Renal cortex interstitium (tissue), 11 donors: ENCODE measurements around the gene TOR1AIP2. TPM values are rescaled to one million over a fixed set of nuclear protein-coding genes. Genes with fewer than 3 reads are reported as not detected.
"Not testable (repeated sequence)": the region's sequence is repeated elsewhere in the genome, so short reads cannot be mapped to it uniquely, and the experiment has no call there.

Source experiments
- DNase-seq, 11 donors: peaks; one replicate each; pipeline ENCODE4 v3.0.0-alpha.2; 2013; ENCODE audit warnings: low read depth in 9 of 11, low spot score in 4 of 11; ENCODE audit errors: extremely low read depth in 1 of 11
- polyA plus RNA-seq, 3 donors: library from polyadenylated mRNA; unstranded; fragments of 120-200 nt; gene quantifications; one replicate each; pipeline ENCODE4 v1.2.1, GENCODE V29; 2013; ENCODE audit not compliant: insufficient read length in 3 of 3

The TOR1AIP2 gene
- polyA plus RNA-seq, 3 donors: 30.5 to 41.3 (median 37.7) TPM

DNA sequence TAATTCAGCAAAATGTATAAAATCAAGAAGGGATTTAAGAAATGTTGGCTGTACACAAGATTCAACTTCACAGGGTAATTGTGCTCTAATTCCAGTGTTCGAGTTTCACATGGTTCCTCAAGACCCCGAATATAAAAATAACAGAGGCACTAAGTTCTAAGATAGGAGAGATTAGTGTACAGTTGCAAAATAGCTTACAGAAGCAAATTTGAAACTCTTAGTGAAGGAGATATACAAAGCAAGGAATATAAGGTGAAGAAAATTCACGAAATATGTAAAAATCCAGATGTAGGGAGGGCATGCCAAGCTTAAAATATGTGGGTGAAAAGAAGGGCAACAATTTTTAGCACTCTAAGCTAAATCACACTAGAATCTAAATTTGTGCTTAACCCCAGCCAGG, 29.4 kb downstream of the TOR1AIP2 start:
- no peak for DNase-seq

GRCh38 chr1:179840107-179840506, 37.5 kb downstream of the TOR1AIP2 start:
- DNase-seq: no peak

DNA sequence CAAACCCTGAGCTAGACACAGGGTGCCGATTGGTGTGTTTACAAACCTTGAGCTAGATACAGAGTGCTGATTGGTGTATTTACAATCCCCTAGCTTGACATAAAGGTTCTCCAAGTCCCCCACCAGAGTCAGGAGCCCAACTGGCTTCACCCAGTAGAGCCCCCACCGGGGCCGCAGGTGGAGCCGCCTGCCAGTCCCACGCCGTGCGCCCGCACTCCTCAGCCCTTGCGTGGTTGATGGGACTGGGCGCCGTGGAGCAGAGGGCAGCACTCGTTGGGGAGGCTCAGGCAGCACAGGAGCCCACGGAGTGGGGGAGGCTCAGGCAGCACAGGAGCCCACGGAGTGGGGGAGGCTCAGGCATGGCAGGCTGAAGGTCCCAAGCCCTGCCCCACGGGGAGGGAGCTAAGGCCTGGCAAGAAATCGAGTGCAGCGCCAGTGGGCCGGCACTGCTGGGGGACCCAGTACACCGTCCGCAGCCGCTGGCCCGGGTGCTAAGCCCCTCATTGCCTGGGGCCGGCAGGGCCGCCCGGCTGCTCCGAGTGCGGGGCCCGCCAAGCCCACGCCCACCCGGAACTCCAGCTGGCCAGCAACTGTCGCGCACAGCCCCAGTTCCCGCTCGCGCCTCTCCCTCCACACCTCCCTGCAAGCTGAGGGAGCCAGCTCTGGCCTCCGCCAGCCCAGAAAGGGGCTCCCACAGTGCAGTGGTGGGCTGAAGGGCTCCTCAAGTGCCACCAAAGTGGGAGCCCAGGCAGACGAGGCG, 40.7 kb downstream of the TOR1AIP2 start:
- not testable (repeated sequence) for DNase-seq

DNA sequence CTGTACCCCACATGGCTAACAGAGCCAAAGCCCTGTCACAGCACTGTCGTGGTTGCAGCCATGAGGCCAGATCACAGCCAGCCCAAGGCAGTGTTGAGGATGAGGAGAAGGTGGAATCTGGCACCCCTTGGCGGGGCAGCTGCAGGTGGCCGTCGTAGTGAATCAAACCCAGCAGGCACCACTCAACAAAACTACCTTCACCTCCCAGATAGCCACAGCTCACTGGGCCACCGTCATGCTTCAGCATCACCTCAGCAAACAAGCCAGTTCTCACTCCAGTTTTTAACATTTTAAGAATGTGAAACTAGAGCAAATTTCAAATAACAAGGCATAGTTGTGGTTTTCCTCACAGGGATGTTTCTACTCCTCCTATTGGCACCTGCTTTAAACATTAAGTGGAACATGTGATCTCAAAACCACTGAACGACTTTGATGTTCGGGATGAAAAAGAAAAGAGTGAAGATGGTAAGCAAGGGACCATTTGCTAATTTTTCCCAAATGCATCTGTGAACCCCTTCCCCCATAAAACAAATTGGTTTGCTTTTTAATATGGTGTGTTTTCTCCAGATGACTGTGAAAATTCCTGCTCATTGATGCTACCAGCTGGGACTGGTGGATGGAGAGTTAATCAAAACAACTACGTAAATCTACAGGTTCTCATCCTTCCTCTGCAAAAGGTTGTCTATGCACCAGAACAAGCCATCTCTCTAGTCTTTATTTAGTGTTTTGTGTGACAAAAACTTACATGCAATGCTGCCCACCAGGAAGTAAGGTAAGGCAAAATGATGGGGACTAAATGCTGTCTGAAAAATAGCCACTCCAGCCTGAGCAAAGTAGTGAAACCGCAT, 45.5 kb downstream of the TOR1AIP2 start:
- no peak for DNase-seq

DNA sequence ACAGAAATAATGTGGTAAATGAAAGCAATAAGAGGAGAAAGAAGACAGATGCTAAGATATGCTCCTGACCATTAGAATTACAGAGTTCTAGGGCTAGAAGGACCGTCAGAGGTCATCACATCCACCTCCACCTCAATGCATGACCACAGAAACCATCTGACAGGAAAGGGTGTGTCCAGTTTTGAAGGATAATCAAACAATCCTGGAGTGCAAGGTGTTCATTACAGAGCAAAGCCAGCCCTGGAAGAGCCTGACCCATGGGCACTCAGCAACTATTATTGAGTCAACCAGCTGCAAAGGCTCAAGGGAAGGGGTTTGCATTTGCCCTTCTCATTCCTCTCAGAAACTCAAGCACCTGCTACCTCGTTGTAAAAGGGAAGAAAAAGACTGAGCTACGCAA, 46.4 kb downstream of the TOR1AIP2 start:
- no peak for DNase-seq

DNA sequence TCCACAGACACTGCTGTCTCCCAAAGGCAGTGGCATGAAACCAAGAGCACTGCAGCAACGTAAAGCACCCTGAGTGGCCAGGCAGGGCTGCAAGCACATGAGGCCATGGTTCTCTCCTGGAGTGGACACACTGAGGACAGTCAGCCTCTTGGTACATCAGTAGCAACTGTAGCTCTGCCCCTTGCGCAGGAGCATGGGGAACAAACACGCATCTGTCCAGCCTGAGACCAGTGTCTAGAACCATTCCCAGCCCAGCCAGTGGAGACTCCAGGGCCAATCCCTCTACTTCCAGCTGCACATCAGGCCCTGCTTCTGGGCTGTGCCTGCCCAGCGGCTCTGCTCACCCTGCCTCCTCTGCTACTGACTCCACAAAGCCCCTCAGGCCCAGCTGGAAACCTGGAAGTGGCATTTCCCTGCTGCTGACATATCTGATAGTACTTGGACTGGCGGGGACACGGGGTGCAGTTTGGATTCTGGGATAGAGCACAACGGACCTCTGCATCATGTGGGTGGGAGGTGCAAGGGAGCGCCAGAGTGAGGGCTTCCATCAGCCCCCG, 49.0 kb downstream of the TOR1AIP2 start:
- DNase-seq: no peak

GRCh38 chr1:179826626-179827280, 50.9 kb downstream of the TOR1AIP2 start:
- DNase-seq: no peak

DNA sequence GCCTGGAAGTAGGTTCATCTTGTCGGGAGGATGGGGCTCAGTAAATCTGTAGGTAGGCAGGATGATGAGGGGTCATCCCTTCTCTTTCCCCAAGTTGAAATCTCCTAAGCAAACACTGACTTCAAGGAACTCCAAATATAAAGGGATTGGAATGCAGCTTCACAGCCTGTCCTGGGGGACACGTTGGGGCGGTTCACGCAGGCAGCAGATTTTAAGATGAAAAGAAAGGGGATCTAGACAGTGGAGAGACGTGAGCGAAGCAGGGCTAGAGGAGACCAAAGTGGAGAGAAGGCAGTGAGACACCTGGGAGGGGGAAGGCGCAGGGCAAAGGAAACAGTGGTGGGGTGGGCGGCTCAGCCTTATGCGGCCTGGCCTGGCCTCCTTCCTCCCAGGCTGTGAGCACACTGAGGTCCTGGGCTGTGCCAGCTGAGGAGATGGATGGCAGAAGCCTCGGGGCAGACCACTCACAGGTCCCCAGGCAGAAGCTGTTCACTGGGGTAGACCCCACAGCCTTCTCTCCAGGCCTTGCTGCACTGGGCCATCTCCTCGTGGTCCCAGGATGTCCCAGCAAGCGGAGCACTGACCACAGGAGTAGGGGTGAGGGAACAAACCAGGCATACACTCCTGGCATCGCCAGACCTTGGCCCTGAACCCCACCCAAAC, 51.7 kb downstream of the TOR1AIP2 start:
- no peak for DNase-seq

DNA sequence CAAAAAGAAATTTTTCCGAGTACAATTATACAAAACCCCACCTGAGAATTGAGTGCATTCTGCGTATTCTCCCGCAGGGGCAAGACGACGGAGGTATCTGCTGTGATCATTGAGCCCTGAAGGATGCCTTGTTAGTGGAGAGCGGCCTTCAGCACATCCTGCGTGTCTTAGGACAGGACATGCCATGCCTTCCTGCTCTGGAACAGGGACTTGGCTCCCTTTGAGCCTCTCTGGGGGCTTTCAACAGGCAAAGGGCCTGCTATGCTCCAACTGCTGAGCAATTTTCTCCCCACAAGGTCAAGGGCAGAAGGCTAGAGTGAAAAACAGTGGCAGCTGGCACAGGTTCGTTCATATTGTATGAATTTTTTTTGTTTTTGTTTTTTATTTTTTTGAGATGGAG, 52.4 kb downstream of the TOR1AIP2 start:
- no peak for DNase-seq

DNA sequence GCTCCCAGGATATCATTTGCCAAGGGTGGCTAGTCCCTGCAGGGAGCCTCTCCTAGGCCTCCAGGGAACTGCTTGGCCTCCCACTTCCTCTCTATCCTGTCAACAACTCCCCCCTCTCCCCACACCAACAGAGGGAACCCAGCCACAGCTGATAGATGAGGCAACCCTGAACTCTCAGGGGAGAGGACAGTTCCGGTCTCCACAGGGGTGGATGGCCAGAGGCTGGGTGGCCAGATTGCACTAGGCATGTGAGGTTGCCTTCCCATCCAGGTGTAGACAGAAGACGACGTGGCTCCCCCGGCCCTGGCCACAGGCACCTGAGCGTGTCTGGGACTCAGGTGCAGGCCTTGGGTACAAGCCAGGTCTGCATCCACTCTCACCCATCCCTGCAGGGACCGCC, 53.3 kb downstream of the TOR1AIP2 start:
- DNase-seq: no peak

DNA sequence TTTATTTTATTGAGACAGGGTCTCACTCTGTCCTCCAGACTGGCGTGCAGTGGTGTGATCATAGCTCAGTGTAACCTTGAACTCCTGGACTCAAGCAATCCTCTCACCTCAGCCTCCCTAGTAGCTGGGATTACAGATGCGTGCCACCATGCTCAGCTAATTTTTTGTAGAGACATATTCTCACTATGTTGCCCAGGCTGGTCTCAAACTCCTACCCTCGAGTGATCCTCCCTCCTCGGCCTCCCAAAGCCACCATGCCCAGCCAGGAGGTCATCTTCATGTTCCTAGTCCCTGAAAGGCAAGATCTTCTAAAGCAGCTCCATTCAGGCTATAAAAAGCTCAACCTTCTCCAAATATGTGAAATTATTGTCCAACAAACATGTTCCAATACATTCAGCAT, 53.9 kb downstream of the TOR1AIP2 start:
- DNase-seq: no peak

DNA sequence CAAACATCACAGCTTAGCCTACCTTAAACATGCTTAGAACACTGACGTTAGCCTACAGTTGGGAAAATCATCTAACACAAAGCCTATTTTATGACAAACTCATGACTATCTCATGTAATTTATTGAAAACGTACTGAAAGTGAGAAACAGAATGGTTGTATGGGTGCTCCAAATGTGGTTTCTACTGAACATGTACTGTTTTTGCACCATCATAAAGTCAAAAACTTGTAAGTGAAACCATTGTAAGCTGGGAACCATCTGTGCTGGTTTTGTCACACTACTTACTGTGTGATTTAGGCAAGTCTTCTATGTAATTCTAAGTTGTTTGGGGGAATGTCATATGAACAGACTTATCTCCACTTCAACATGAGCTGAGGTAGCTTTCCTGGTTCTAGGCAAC, 55.5 kb downstream of the TOR1AIP2 start:
- DNase-seq: no peak

DNA sequence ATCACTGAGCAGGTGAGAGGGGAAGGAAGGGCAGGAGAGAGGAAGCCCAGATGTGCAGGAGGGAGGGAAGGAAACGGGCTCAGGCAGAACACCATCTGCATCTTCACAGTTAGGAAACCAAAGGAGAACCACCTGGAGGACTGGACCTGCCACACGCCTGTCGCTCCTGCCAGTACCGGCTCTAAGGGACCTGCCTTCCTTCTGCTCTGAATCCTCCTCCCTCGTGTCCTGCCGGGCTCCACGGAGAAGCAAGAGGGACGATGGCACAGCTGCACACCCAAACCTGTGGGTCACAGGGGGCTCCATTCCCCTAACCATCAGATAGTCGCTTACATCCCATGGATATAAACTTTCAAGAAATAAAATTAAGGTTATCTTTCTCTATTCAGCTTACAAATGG, 56.1 kb downstream of the TOR1AIP2 start:
- DNase-seq: no peak

DNA sequence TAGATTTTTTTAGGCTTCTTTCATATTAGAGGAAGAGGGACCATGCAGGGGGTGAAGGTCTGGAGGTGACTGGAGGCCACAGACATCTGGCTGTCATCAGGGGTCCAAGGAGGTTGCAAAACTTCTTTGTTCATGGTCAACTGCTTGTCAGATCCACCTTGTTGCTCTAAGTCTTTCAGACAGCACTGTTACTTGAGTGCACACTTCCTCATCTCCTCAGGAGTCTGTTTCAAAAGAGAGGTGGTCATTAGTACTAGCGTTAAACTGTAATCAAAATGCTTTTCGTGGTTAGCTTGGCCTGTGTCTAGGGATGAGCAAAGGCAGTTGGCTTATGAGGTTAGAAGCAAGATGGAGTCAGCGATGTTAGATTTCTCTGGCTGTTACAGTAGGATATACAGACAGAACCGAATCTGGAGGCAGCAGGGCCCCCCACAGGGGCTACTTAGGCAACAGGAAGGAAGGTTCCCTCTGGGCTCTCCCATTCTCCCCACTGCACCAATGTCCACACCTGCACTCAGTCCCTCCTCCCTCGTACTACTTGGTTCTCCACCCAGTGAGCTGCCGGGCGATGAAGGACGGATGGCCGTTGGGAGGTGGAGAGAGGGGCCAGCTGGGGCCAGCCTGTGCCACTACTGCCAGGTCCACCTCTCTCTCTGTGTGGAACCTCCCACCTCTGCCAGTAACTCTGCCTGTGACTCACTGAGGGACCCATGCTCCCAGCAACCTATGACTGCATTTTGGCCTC, 57.2 kb downstream of the TOR1AIP2 start:
- no peak for DNase-seq

DNA sequence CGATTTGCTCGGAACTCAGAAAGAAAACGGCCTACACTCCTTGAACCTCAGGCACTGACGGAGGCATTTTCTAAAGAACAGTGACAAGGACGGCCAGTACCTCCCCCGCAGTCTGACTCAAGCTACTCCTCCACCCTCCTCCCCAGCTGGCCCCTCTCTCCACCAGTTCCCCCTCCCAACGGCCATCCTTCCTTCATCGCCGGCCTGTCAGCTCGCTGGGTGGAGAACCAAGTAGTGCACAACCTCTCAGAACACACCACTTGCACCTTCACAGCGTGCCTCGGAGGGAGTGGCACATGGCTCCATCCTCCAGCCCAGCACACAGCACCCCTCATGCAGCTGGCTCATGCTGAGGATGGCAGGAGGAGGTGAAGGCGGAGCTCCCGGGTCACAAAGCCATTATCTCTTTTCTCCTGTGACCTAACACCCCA, 58.8 kb downstream of the TOR1AIP2 start:
- DNase-seq: peak in 1 of 11 donors; percentile 27

DNA sequence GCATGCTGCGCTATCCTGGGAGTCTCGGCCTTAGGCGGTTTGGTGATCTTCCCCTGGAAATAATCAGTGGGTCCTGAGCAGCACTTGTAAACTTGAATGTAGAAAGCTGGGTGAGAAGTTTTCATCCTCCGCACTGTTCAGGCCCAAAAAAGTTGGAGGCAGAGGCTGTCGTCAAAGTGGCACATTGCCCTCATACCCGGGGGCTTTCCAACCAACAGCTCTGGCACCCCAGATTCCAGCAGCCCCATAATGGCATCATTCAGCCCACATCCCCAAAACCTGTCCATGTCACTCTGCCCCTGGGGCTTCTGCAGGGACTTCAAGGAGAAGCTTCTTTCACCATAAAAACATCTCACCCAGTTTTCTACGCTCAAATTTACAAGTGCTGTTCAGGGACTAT, 59.3 kb downstream of the TOR1AIP2 start:
- DNase-seq: no peak

- no peak for DNase-seq
These were observed 59.8 kb downstream of the TOR1AIP2 start for GRCh38 chr1:179817789-179818188.

GRCh38 chr1:179817056-179817455, 60.5 kb downstream of the TOR1AIP2 start:
- DNase-seq: no peak
